Activated naive CD4-positive, alpha-beta T cell (primary cell): ENCODE results near the gene RFNG.

ENCODE experiments used
- DNase-seq, 4 experiments: peaks; one replicate each; lab custom pipeline; 2025; lab: John Stamatoyannopoulos, UW

Gene RFNG

GRCh38 chr17:82013772-82014321 lies 37.8 kb downstream of the RFNG start:
- DNase-seq, result no peak

GRCh38 chr17:82013341-82013740 lies 38.3 kb downstream of the RFNG start:
- DNase-seq, result no peak

GRCh38 chr17:82012640-82013295 lies 38.8 kb downstream of the RFNG start:
- DNase-seq, result no peak

- no peak for DNase-seq
Observed at GRCh38 chr17:82012261-82012639, 39.4 kb downstream of the RFNG start.

- DNase-seq, result no peak
Observed at GRCh38 chr17:82011617-82012187, 39.9 kb downstream of the RFNG start.

- DNase-seq, result no peak
Observed at GRCh38 chr17:82010575-82011525, 40.8 kb downstream of the RFNG start.

GRCh38 chr17:82009413-82009812 lies 42.2 kb downstream of the RFNG start:
- no peak for DNase-seq

- DNase-seq, result no peak
Observed at GRCh38 chr17:82008941-82009405, 42.6 kb downstream of the RFNG start.

- no peak for DNase-seq
Observed at GRCh38 chr17:82008258-82008940, 43.2 kb downstream of the RFNG start.

- no peak for DNase-seq
Observed at GRCh38 chr17:82007495-82008257, 43.9 kb downstream of the RFNG start.

- no peak for DNase-seq
Observed at GRCh38 chr17:82007228-82007494, 44.5 kb downstream of the RFNG start.

GRCh38 chr17:82006468-82007227 lies 45.0 kb downstream of the RFNG start:
- DNase-seq, result no peak

GRCh38 chr17:82005701-82006348 lies 45.8 kb downstream of the RFNG start:
- no peak for DNase-seq

GRCh38 chr17:82004517-82005455 lies 46.8 kb downstream of the RFNG start:
- no peak for DNase-seq

GRCh38 chr17:82003411-82004381 lies 47.9 kb downstream of the RFNG start:
- no peak for DNase-seq

GRCh38 chr17:82001571-82002056 lies 50.0 kb downstream of the RFNG start:
- no peak for DNase-seq

GRCh38 chr17:82000803-82001570 lies 50.6 kb downstream of the RFNG start:
- no peak for DNase-seq
